Measurements from ENCODE around the gene DNAH2.

Gene DNAH2

DNA sequence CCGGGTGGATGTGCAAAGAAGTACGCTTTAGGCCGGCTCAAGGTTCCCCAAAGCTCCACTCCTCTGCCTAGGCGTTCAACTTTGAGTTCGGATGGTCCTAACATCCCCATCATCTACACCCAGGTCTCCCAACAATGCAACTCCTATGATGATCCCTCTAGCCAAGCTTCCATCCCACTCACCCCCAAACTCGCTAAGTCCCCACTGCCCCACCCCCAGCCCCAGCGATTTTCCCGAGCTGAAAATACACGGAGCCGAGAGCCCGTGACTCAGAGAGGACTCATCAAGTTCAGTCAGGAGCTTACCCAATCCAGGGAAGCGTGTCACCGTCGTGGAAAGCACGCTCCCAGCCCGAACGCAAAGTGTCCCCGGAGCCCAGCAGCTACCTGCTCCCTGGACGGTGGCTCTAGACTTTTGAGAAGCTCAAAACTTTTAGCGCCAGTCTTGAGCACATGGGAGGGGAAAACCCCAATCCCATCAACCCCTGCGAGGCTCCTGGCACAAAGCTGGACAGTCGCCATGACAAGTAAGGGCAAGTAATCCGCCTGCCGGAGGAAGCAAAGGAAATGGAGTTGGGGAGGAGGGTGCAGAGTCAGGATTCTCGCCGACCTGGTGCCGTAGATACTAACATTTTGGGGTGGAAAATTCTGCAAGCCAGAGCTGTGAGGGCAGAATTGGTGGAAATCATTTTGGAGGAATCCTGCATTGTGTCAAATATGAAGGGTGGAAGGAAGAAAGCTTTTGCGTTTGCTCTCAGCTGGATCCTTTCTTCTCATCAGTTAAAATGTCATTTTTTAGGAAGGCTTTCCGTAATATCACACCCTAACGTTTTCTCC is 30.3 kb upstream of the DNAH2 start, which contains the start of gene TP53:
TP53 (minus strand) TSS at position 419 of the 836 bp plus-strand sequence. CDS start 10,896 bp downstream, outside the sequence.
- Histone ChIP-seq H3K27me3 (ENCODE audit: insufficient read depth, low read length) (no peaks in the 10 kb centered on the region), H3F3A (ENCODE audit: insufficient read depth, low read length) (no peaks in the 10 kb centered on the region), H3K4me2 (ENCODE audit: low read length) (peak within 1 kb of the TSS; percentile 93), H3K79me2 (ENCODE audit: insufficient read depth, low read length) (peaks cover 40% of the 10 kb centered on the region), H2AFZ (ENCODE audit: low read length) (no peak within 1 kb of the TSS), H3K9me3 (ENCODE audit: low read length) (no peaks in the 10 kb centered on the region), H3K9me2 (ENCODE audit: low read depth, low read length) (no peaks in the 10 kb centered on the region), H3K36me3 (ENCODE audit: insufficient read depth, low read length) (peaks cover 36% of the 10 kb centered on the region), H3K27ac (ENCODE audit: low read depth, low read length, poor library complexity, severe bottlenecking) (peak within 1 kb of the TSS; percentile 95), H4K20me1 (ENCODE audit: insufficient read depth, low read length) (no peaks in the 10 kb centered on the region), H3K4me3 (ENCODE audit: low read depth, low read length, poor library complexity, severe bottlenecking) (peak within 1 kb of the TSS; percentile 95), H3K9ac (ENCODE audit: low read length) (peak within 1 kb of the TSS; percentile 99), H3K4me1 (ENCODE audit: insufficient read depth, low read length, severe bottlenecking) (peaks cover 34% of the 10 kb centered on the region)
- TF ChIP-seq, protein P1, sequence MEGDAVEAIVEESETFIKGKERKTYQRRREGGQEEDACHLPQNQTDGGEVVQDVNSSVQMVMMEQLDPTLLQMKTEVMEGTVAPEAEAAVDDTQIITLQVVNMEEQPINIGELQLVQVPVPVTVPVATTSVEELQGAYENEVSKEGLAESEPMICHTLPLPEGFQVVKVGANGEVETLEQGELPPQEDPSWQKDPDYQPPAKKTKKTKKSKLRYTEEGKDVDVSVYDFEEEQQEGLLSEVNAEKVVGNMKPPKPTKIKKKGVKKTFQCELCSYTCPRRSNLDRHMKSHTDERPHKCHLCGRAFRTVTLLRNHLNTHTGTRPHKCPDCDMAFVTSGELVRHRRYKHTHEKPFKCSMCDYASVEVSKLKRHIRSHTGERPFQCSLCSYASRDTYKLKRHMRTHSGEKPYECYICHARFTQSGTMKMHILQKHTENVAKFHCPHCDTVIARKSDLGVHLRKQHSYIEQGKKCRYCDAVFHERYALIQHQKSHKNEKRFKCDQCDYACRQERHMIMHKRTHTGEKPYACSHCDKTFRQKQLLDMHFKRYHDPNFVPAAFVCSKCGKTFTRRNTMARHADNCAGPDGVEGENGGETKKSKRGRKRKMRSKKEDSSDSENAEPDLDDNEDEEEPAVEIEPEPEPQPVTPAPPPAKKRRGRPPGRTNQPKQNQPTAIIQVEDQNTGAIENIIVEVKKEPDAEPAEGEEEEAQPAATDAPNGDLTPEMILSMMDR (IDR thresholded peaks at IDR 0.05; ENCODE audit: low read length): no peak
- TF ChIP-seq EZH2 (IDR thresholded peaks at IDR 0.05; ENCODE audit: borderline replicate concordance, low read length): no peak

DNA sequence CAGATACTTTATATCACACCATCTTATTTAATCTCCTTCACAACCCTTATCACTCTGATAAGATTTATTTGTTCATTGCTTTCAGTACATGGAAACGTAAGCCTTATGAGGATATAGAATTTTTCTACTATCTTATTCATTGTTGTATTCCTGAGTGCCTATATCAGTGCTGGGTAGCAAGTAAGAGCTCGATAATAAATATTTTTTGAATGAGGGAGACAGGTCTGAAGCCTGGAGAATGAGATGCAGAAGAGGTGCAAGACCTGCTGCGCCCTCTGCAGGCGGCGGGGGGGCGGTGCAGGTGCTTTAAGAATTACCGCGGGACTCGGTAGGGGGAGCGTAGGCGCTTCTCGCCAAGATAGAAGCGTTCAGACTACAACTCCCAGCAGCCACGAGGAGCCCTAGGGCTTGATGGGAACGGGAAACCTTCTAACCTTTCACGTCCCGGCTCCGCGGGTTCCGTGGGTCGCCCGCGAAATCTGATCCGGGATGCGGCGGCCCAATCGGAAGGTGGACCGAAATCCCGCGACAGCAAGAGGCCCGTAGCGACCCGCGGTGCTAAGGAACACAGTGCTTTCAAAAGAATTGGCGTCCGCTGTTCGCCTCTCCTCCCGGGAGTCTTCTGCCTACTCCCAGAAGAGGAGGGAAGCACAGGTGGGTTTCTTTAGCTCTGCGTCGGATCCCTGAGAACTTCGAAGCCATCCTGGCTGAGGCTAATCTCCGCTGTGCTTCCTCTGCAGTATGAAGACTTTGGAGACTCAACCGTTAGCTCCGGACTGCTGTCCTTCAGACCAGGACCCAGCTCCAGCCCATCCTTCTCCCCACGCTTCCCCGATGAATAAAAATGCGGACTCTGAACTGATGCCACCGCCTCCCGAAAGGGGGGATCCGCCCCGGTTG is 29.4 kb upstream of the DNAH2 start, which contains the start of gene WRAP53:
WRAP53 (plus strand) TSS at position 570 of the 900 bp plus-strand sequence; CDS start at position 742, 172 bp downstream.
- TF ChIP-seq EZH2 (IDR thresholded peaks at IDR 0.05; ENCODE audit: borderline replicate concordance, low read length): no peak
- TF ChIP-seq, protein P1 (IDR thresholded peaks at IDR 0.05; ENCODE audit: low read length): peak; percentile 99

DNA sequence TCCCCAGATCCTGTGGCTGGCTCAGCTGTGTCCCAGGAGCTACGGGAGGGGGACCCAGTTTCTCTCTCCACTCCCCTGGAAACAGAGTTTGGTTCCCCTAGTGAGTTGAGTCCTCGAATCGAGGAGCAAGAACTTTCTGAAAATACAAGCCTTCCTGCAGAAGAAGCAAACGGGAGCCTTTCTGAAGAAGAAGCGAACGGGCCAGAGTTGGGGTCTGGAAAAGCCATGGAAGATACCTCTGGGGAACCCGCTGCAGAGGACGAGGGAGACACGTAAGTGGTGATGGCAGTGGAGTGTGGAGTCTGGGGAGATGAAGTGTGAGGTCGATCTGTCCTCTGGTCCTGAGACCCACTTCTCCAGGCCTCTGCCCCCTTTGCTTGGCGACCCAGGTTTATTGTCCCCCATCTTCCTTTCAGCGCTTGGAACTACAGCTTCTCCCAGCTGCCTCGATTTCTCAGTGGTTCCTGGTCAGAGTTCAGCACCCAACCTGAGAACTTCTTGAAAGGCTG is 28.7 kb upstream of the DNAH2 start:
- Histone ChIP-seq H3K4me2 (ENCODE audit: low read length) (peak overlapping the region; percentile 93), H2AFZ (ENCODE audit: low read length) (no peak overlapping the region), H3K4me1 (ENCODE audit: insufficient read depth, low read length, severe bottlenecking) (peaks cover 34% of the 10 kb centered on the region), H4K20me1 (ENCODE audit: insufficient read depth, low read length) (no peaks in the 10 kb centered on the region), H3K4me3 (ENCODE audit: low read depth, low read length, poor library complexity, severe bottlenecking) (peak overlapping the region; percentile 95), H3K27ac (ENCODE audit: low read depth, low read length, poor library complexity, severe bottlenecking) (no peak overlapping the region), H3K36me3 (ENCODE audit: insufficient read depth, low read length) (peaks cover 24% of the 10 kb centered on the region), H3K9ac (ENCODE audit: low read length) (peak overlapping the region; percentile 83), H3K9me2 (ENCODE audit: low read depth, low read length) (no peaks in the 10 kb centered on the region), H3K9me3 (ENCODE audit: low read length) (no peaks in the 10 kb centered on the region), H3K27me3 (ENCODE audit: insufficient read depth, low read length) (no peaks in the 10 kb centered on the region), H3K79me2 (ENCODE audit: insufficient read depth, low read length) (peaks cover 28% of the 10 kb centered on the region), H3F3A (ENCODE audit: insufficient read depth, low read length) (no peaks in the 10 kb centered on the region)
- no peak for TF ChIP-seq EZH2 (IDR thresholded peaks at IDR 0.05; ENCODE audit: borderline replicate concordance, low read length)
- TF ChIP-seq, protein P1 (IDR thresholded peaks at IDR 0.05; ENCODE audit: low read length): no peak

More for the DNA sequence above, 29.4 kb upstream of the DNAH2 start, which contains the start of gene WRAP53:
- no peaks in the 10 kb centered on the region for H3K9me2 ChIP-seq (ENCODE audit: low read depth, low read length)
- H3K79me2 ChIP-seq (ENCODE audit: insufficient read depth, low read length): peaks cover 34% of the 10 kb centered on the region
- H4K20me1 ChIP-seq (ENCODE audit: insufficient read depth, low read length): no peaks in the 10 kb centered on the region
- no peaks in the 10 kb centered on the region for H3K9me3 ChIP-seq (ENCODE audit: low read length)
- no peak within 1 kb of the TSS for H2AFZ ChIP-seq (ENCODE audit: low read length)
- H3K27me3 ChIP-seq (ENCODE audit: insufficient read depth, low read length): no peaks in the 10 kb centered on the region
- H3F3A ChIP-seq (ENCODE audit: insufficient read depth, low read length): no peaks in the 10 kb centered on the region
- H3K4me3 ChIP-seq (ENCODE audit: low read depth, low read length, poor library complexity, severe bottlenecking): peak within 1 kb of the TSS; percentile 95
- H3K9ac ChIP-seq (ENCODE audit: low read length): peak within 1 kb of the TSS; percentile 99
- peaks cover 30% of the 10 kb centered on the region for H3K36me3 ChIP-seq (ENCODE audit: insufficient read depth, low read length)
- H3K4me1 ChIP-seq (ENCODE audit: insufficient read depth, low read length, severe bottlenecking): peaks cover 34% of the 10 kb centered on the region
- peak within 1 kb of the TSS; percentile 93 for H3K4me2 ChIP-seq (ENCODE audit: low read length)
- peak within 1 kb of the TSS; percentile 95 for H3K27ac ChIP-seq (ENCODE audit: low read depth, low read length, poor library complexity, severe bottlenecking)
